ENCODE data around the gene CDK10.

DNA sequence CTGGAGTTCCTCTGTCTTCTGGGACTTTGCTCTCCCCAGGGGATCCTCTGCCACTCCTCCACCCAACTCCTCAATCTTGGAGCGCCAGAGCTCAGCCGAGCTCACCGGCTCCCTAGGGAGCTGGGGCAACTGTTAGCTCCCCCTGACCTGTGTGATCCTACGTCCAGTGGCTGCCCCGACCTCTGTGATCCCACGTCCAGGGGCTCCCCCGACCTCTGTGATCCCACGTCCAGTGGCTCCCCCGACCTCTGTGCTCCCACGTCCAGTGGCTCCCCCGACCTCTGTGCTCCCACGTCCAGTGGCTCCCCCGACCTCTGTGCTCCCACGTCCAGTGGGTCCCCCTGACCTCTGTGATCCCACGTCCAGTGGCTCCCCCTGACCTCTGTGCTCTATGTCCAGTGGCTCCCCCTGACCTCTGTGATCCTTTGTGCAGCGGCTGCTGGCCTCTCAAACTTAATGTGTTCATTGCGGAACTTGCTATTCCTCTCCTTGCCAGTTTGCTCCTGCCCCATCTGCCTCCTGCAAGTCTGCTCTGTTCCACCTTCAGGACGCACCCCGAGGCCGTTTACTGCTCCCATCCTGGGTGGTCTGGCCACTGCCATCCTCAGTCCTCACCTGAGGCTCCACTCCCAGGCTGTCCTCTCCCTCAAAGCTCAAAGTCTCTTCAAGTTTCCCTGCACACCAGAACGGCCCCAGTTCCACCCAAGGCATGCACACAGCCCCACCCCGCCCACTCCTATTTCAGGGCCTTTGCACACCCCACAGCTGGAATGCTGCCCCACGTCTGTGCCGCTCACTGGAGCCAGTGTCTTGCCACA lies 31.4 kb downstream of the CDK10 start:
- TF ChIP-seq, protein P1, sequence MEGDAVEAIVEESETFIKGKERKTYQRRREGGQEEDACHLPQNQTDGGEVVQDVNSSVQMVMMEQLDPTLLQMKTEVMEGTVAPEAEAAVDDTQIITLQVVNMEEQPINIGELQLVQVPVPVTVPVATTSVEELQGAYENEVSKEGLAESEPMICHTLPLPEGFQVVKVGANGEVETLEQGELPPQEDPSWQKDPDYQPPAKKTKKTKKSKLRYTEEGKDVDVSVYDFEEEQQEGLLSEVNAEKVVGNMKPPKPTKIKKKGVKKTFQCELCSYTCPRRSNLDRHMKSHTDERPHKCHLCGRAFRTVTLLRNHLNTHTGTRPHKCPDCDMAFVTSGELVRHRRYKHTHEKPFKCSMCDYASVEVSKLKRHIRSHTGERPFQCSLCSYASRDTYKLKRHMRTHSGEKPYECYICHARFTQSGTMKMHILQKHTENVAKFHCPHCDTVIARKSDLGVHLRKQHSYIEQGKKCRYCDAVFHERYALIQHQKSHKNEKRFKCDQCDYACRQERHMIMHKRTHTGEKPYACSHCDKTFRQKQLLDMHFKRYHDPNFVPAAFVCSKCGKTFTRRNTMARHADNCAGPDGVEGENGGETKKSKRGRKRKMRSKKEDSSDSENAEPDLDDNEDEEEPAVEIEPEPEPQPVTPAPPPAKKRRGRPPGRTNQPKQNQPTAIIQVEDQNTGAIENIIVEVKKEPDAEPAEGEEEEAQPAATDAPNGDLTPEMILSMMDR (IDR thresholded peaks at IDR 0.05; ENCODE audit: insufficient read depth, low read length): no peak
- TF ChIP-seq POLR2AphosphoS5 (IDR thresholded peaks at IDR 0.05; ENCODE audit: low read depth) (no peak), REST (IDR thresholded peaks at IDR 0.05; ENCODE audit: insufficient replicate concordance, low read depth) (no peak), SPI1 (IDR thresholded peaks at IDR 0.05; ENCODE audit: borderline replicate concordance, low read depth) (no peak)
